Measurements from ENCODE around the gene PHLDB1. TPM values are rescaled to one million over a fixed set of nuclear protein-coding genes. Genes with fewer than 3 reads are reported as not detected.

The PHLDB1 gene
- total and polyA plus RNA-seq, 2 of the 8 experiments (the other 6 are each of a cell fraction or from before 2014, with no cell fraction given): 53.9 to 74.8 TPM

GRCh38 chr11:118670063-118670462, 62.6 kb downstream of the PHLDB1 start:
- CTCF ChIA-PET (ENCODE audit: partially characterized antibody): interaction anchor here (0.6 to 8.4 kb wide), 4 partner anchors 9 to 96 kb away, joined by 3 to 86 read pairs (median 8); partner anchors contain the start of gene TREH

More at GRCh38 chr11:118670063-118670462, 62.6 kb downstream of the PHLDB1 start:
- Histone ChIP-seq H3K79me1 (ENCODE audit: low read depth, low read length) (no peaks in the 10 kb centered on the region), H3K27me3 (replicated peaks in 1 of 4; ENCODE audit: control insufficient read depth in 3 of 4, extremely low read depth in 1 of 4, insufficient read depth in 3 of 4, low read length in 3 of 4) (no peaks in the 10 kb centered on the region; a peak in 1 of 7 replicates), H3K9me3 (ENCODE audit: insufficient read depth in 2 of 2, low read depth in 1 of 2, low read length in 1 of 2) (no peaks in the 10 kb centered on the region), H2AFZ (ENCODE audit: low read length) (no peak overlapping the region), H3K18ac (ENCODE audit: extremely low read depth, low read length) (no peak overlapping the region), H4K91ac (replicated peaks; ENCODE audit: insufficient read length, low read length) (no peak overlapping the region), H2BK12ac (ENCODE audit: low read depth, low read length) (no peak overlapping the region), H3K27ac (ENCODE audit: low read depth, low read length) (no peak overlapping the region), H3K14ac (ENCODE audit: insufficient read length) (no peak overlapping the region), H3K4me2 (ENCODE audit: insufficient read depth in 1 of 2, low read depth in 2 of 2, low read length in 2 of 2) (no peak overlapping the region), H3K36me3 (ENCODE audit: control insufficient read depth in 2 of 4, insufficient read depth in 4 of 4, low read length in 3 of 4) (no peaks in the 10 kb centered on the region), H2BK15ac (ENCODE audit: low read length) (no peak overlapping the region), H4K8ac (ENCODE audit: extremely low read depth, insufficient read depth, low read length) (no peak overlapping the region), H2BK20ac (ENCODE audit: low read length) (no peak overlapping the region), H4K20me1 (replicated peaks in 1 of 2; ENCODE audit: control insufficient read depth in 1 of 2, insufficient read depth in 2 of 2, low read length in 2 of 2) (no peaks in the 10 kb centered on the region), H2AK5ac (ENCODE audit: low read depth, low read length) (no peak overlapping the region), H3K4ac (replicated peaks; ENCODE audit: insufficient read length, low read depth, low read length) (no peak overlapping the region), H3K23me2 (ENCODE audit: low read depth, low read length) (no peaks in the 10 kb centered on the region), H4K5ac (ENCODE audit: insufficient read length, low read depth, low read length) (no peak overlapping the region), H3K79me2 (ENCODE audit: control insufficient read depth in 1 of 2, insufficient read depth in 2 of 2, low read length in 2 of 2) (no peaks in the 10 kb centered on the region), H3K56ac (replicated peaks; ENCODE audit: insufficient read length, low read depth, low read length) (no peak overlapping the region), H3K4me3 (ENCODE audit: extremely low read depth in 1 of 4, insufficient read depth in 2 of 4, low read depth in 3 of 4, low read length in 4 of 4) (no peak overlapping the region), H2BK120ac (replicated peaks; ENCODE audit: low read depth, low read length) (no peak overlapping the region), H3K9ac (replicated peaks in 1 of 4; ENCODE audit: extremely low read depth in 1 of 4, low read depth in 3 of 4, low read length in 3 of 4) (no peak overlapping the region), H3K4me1 (replicated peaks in 1 of 4; ENCODE audit: control insufficient read depth in 3 of 4, insufficient read depth in 4 of 4, low read length in 3 of 4) (no peaks in the 10 kb centered on the region; a peak in 2 of 7 replicates), H2BK5ac (ENCODE audit: low read depth, low read length) (no peak overlapping the region), H3K23ac (ENCODE audit: insufficient read length) (no peak overlapping the region)
- POLR2A ChIA-PET (ENCODE audit: partially characterized antibody): interaction anchor here (0.7 to 3.8 kb wide), 4 partner anchors 10 to 354 kb away, joined by 3 to 15 read pairs (median 3); no protein-coding TSS in a partner anchor
- DNase-seq (ENCODE audit: low read depth in 1 of 2, low spot score in 2 of 2) (no peak), FAIRE-seq (no peak)
- 91% methylated on average over 2 of the region's 2 CpGs; no CpG with 5 or more reads in 1 of the 2 experiments for WGBS, 2 experiments (ENCODE audit: extremely low coverage in 1 of 2, insufficient coverage in 1 of 2, insufficient read length in 1 of 2, insufficient replicate concordance in 2 of 2, low coverage in 1 of 2, low lambda C conversion rate in 2 of 2, missing lambda C conversion rate in 1 of 2)
- TF ChIP-seq SIX5 (IDR thresholded peaks at IDR 0.05; ENCODE audit: low read depth, low read length): no peak
- TF ChIP-seq YY1 (IDR thresholded peaks at IDR 0.05; ENCODE audit: low read depth, low read length): no peak
- TF ChIP-seq GTF2F1 (IDR thresholded peaks at IDR 0.05; ENCODE audit: borderline replicate concordance, low read depth, low read length): no peak
- no peak for TF ChIP-seq EGR1 (IDR thresholded peaks at IDR 0.05; ENCODE audit: borderline replicate concordance, low read depth, low read length)
- no peak for TF ChIP-seq EP300 (IDR thresholded peaks at IDR 0.05; ENCODE audit: borderline replicate concordance in 1 of 2, low read depth in 2 of 2, low read length in 2 of 2)
- no peak for TF ChIP-seq KDM4A (IDR thresholded peaks at IDR 0.05; ENCODE audit: low read depth, low read length, severe bottlenecking)
- no peak for TF ChIP-seq CHD1 (IDR thresholded peaks at IDR 0.05; ENCODE audit: low read depth, low read length)
- no peak for TF ChIP-seq BACH1 (IDR thresholded peaks at IDR 0.05; ENCODE audit: low read length)

Data from H1 (cell line).